Mesenchymal stem cell (in vitro differentiated cells and primary cell): ENCODE measurements around the gene HPX.

ENCODE experiments used
- DNase-seq: peaks from one replicate; pipeline ENCODE4 v3.0.0-alpha.2; 2013
- H2AFZ ChIP-seq: one replicate; pipeline ENCODE4 v1.6.1; 2013; ENCODE audit warnings: low read depth, mild to moderate bottlenecking, control low read depth, inconsistent platforms, low read length, moderate library complexity
- H2AK5ac ChIP-seq: 2 replicates; pipeline ENCODE4 v1.6.1; 2013; ENCODE audit warnings: low read length, moderate library complexity, mild to moderate bottlenecking, inconsistent platforms; ENCODE audit not compliant: severe bottlenecking
- H2BK120ac ChIP-seq: one replicate; pipeline ENCODE4 v1.6.1; 2013; ENCODE audit warnings: low read depth, mild to moderate bottlenecking, inconsistent platforms, low read length, moderate library complexity
- H2BK12ac ChIP-seq, 2 experiments: one replicate each; pipeline ENCODE4 v1.6.1; 2013; ENCODE audit warnings: inconsistent platforms in 2 of 2, low read length in 2 of 2, mild to moderate bottlenecking in 2 of 2, moderate library complexity in 2 of 2, control low read depth in 1 of 2
- H2BK15ac ChIP-seq: one replicate; pipeline ENCODE4 v1.6.1; 2013; ENCODE audit warnings: mild to moderate bottlenecking, low read depth, inconsistent platforms; ENCODE audit not compliant: poor library complexity, severe bottlenecking
- H2BK5ac ChIP-seq: 2 replicates; pipeline ENCODE4 v1.6.1; 2013; ENCODE audit warnings: low read depth, mild to moderate bottlenecking, low read length, control low read depth, inconsistent platforms; ENCODE audit not compliant: poor library complexity, severe bottlenecking
- H3K14ac ChIP-seq, 2 experiments: one replicate each; pipeline ENCODE4 v1.6.1; 2013; ENCODE audit warnings: inconsistent platforms in 2 of 2, low read length in 2 of 2, control low read depth in 1 of 2, mild to moderate bottlenecking in 1 of 2, moderate library complexity in 1 of 2
- H3K18ac ChIP-seq, 2 experiments: one replicate each; pipeline ENCODE4 v1.6.1; 2013; ENCODE audit warnings: inconsistent platforms in 2 of 2, low read length in 2 of 2, control low read depth in 1 of 2, low read depth in 1 of 2, mild to moderate bottlenecking in 1 of 2
- H3K23ac ChIP-seq, 2 experiments: one replicate each; pipeline ENCODE4 v1.6.1; 2013; ENCODE audit warnings: inconsistent platforms in 2 of 2, low read length in 2 of 2, mild to moderate bottlenecking in 2 of 2, moderate library complexity in 2 of 2, control low read depth in 1 of 2
- H3K27ac ChIP-seq: 2 replicates; pipeline ENCODE4 v1.5.1; 2013; ENCODE audit warnings: mild to moderate bottlenecking, moderate library complexity, low read length, control low read depth, inconsistent platforms; ENCODE audit not compliant: poor library complexity, severe bottlenecking
- H3K27me3 ChIP-seq, 2 experiments: 2 replicates each; pipeline versions ENCODE4 v1.6.1 to v1.7.0; 2013; ENCODE audit warnings: low read length in 2 of 2, mild to moderate bottlenecking in 2 of 2, moderate library complexity in 2 of 2, control low read depth in 1 of 2, inconsistent platforms in 1 of 2; ENCODE audit not compliant: control insufficient read depth in 1 of 2, insufficient read depth in 1 of 2
- H3K36me3 ChIP-seq, 2 experiments: 2 replicates each; pipeline versions ENCODE4 v1.6.1 to v1.7.0; 2013; ENCODE audit warnings: low read length in 2 of 2, control low read depth in 1 of 2, inconsistent platforms in 1 of 2, low read depth in 1 of 2, mild to moderate bottlenecking in 1 of 2; ENCODE audit not compliant: insufficient read depth in 2 of 2, control insufficient read depth in 1 of 2
- H3K4ac ChIP-seq, 2 experiments: one replicate each; pipeline ENCODE4 v1.6.1; 2013; ENCODE audit warnings: inconsistent platforms in 2 of 2, low read length in 2 of 2, mild to moderate bottlenecking in 2 of 2, moderate library complexity in 2 of 2, control low read depth in 1 of 2, low read depth in 1 of 2
- H3K4me1 ChIP-seq: 2 replicates; pipeline ENCODE4 v1.6.1; 2013; ENCODE audit warnings: low read depth, low read length, control low read depth; ENCODE audit not compliant: control insufficient read depth, insufficient read depth
- H3K4me2 ChIP-seq: 2 replicates; pipeline ENCODE4 v1.6.1; 2013; ENCODE audit warnings: low read length, mild to moderate bottlenecking, inconsistent platforms; ENCODE audit not compliant: poor library complexity, severe bottlenecking
- H3K4me3 ChIP-seq, 2 experiments: 2 replicates each; pipeline versions ENCODE4 v1.5.1 to v1.7.0; 2013; ENCODE audit warnings: low read length in 2 of 2, mild to moderate bottlenecking in 2 of 2, control low read depth in 1 of 2, low read depth in 1 of 2; ENCODE audit not compliant: insufficient read depth in 1 of 2
- H3K79me1 ChIP-seq: replicated peaks from 2 replicates; pipeline ENCODE4 v1.6.1; 2013; ENCODE audit warnings: mild to moderate bottlenecking, control low read depth, low read length, inconsistent platforms; ENCODE audit not compliant: poor library complexity, severe bottlenecking
- H3K9ac ChIP-seq: 2 replicates; pipeline ENCODE4 v1.7.0; 2013; ENCODE audit warnings: mild to moderate bottlenecking, low read length, moderate library complexity
- H3K9me3 ChIP-seq: 2 replicates; pipeline ENCODE4 v1.7.0; 2013; ENCODE audit warnings: mild to moderate bottlenecking, low read length; ENCODE audit not compliant: control insufficient read depth
- H4K8ac ChIP-seq: one replicate; pipeline ENCODE4 v1.6.1; 2013; ENCODE audit warnings: inconsistent platforms, mild to moderate bottlenecking, low read length, moderate library complexity
- H4K91ac ChIP-seq: one replicate; pipeline ENCODE4 v1.6.1; 2013; ENCODE audit warnings: mild to moderate bottlenecking, low read length, inconsistent platforms
- WGBS: methylation state at CpG from one replicate; pipeline ENCODE4 v1.1.7; 2013; ENCODE audit warnings: mixed read lengths; 5-methylcytosine and 5-hydroxymethylcytosine counted together

The HPX gene

DNA sequence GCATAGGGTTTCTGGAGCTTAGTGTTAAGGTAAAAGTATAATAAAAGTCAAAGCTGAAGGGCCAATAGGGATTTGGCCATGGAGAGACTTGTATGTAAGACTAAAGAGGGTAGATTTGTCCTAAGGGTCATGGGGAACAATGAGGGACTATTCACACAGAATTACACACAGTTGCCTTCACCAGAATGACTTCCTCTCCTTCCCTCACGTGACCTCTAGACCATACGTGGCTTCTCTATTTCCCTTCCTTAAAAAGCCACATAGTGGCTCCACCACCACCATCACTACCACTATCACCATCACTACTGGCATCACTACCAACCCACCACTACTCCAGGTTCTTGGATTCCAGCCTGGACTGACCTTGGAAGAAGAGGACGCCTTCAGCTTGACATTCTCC, 2.8 kb downstream of the HPX start:
- Histone ChIP-seq H2BK15ac (no peak overlapping the region), H3K14ac (no peak overlapping the region), H4K91ac (no peak overlapping the region), H3K4me3 (no peak overlapping the region), H3K27ac (no peak overlapping the region), H3K9ac (no peak overlapping the region), H3K9me3 (no peaks in the 10 kb centered on the region), H3K4ac (no peak overlapping the region), H2BK5ac (no peak overlapping the region), H3K79me1 (no peaks in the 10 kb centered on the region), H3K4me2 (no peak overlapping the region), H3K23ac (no peak overlapping the region), H2BK120ac (no peak overlapping the region), H3K27me3 (no peaks in the 10 kb centered on the region), H2BK12ac (no peak overlapping the region), H4K8ac (no peak overlapping the region), H3K18ac (no peak overlapping the region), H2AFZ (no peak overlapping the region), H2AK5ac (no peak overlapping the region), H3K36me3 (peaks cover 0 to 4% of the 10 kb centered on the region in 2 experiments), H3K4me1 (no peaks in the 10 kb centered on the region)
- WGBS, result 83% methylated on average over 3 of the region's 3 CpGs
- no peak for DNase-seq

DNA sequence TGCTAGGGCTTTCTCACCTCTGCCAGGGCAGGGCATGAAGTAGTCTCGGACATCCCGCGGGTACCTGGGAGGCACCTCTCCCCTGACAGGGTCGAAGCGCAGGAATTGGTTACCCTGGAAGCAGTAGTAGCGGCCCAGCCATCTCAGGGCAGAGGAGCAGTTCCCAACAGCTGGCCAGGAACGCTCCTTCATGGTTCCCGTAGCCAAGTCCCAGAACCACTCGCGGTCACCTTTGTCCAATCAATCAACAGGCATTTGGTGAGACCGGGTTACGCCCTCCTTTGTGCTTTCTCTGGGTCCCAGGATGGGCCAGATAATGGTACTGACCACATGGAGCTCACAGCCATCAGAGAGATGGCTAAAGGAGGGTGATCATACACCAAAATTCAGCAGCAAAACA, 3.4 kb downstream of the HPX start:
- H3K23ac ChIP-seq, result no peak overlapping the region
- H3K9me3 ChIP-seq, result no peaks in the 10 kb centered on the region

GRCh38 chr11:6433998-6434660, 6.7 kb downstream of the HPX start:
- Histone ChIP-seq H2BK5ac (no peak overlapping the region), H3K18ac (no peak overlapping the region), H3K27me3 (no peaks in the 10 kb centered on the region), H3K9me3 (no peaks in the 10 kb centered on the region), H2AK5ac (no peak overlapping the region), H3K27ac (no peak overlapping the region), H3K9ac (no peak overlapping the region), H3K4me3 (no peak overlapping the region), H2BK15ac (no peak overlapping the region), H3K23ac (no peak overlapping the region), H2BK120ac (no peak overlapping the region), H4K91ac (no peak overlapping the region), H2AFZ (no peak overlapping the region), H3K79me1 (no peaks in the 10 kb centered on the region), H3K14ac (no peak overlapping the region), H3K4me1 (peaks cover 4% of the 10 kb centered on the region), H2BK12ac (no peak overlapping the region), H4K8ac (no peak overlapping the region), H3K4ac (no peak overlapping the region), H3K36me3 (peaks cover 0 to 4% of the 10 kb centered on the region in 2 experiments), H3K4me2 (no peak overlapping the region)
- 82% methylated on average over 3 of the region's 5 CpGs for WGBS
- DNase-seq, result no peak

More for the DNA sequence above, 3.4 kb downstream of the HPX start:
- Histone ChIP-seq H3K14ac (no peak overlapping the region), H3K4me1 (no peaks in the 10 kb centered on the region), H3K18ac (no peak overlapping the region), H2AK5ac (no peak overlapping the region), H3K79me1 (no peaks in the 10 kb centered on the region), H3K4me2 (no peak overlapping the region), H2AFZ (no peak overlapping the region), H3K9ac (no peak overlapping the region), H2BK5ac (no peak overlapping the region), H2BK12ac (no peak overlapping the region), H3K4me3 (no peak overlapping the region), H3K4ac (no peak overlapping the region), H3K27me3 (no peaks in the 10 kb centered on the region), H3K36me3 (peaks cover 0 to 4% of the 10 kb centered on the region in 2 experiments), H3K27ac (no peak overlapping the region), H2BK15ac (no peak overlapping the region), H4K8ac (no peak overlapping the region), H2BK120ac (no peak overlapping the region), H4K91ac (no peak overlapping the region)
- DNase-seq, result no peak
- WGBS, result 93% methylated on average over 12 of the region's 12 CpGs

DNA sequence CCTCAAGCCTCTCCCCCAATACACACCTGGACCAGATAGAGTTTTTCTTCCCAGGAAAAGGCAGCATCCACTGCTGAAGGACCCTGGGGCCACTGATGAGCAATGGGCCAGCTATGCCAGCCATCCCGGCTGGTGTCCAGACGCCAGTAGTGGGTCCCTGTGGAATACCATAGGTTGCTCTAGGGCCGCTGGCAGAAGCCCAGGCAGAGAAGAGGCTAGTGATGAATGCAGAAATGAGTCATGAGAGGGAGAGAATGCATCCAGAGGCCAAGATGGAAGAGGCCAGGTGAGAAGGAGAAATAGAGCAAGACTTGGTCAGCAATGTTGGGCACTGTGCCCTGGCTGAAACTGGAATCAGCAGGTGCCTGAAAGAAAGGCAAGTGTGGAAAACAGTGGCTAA, 8.9 kb downstream of the HPX start:
- H3K9ac ChIP-seq, result no peak overlapping the region
- no peak overlapping the region for H2AFZ ChIP-seq
- no peak overlapping the region for H3K14ac ChIP-seq
- no peak overlapping the region for H2BK5ac ChIP-seq
- H3K36me3 ChIP-seq, result peaks cover 0 to 3% of the 10 kb centered on the region in 2 experiments
- H3K4ac ChIP-seq, result no peak overlapping the region
- no peak overlapping the region for H3K4me2 ChIP-seq
- no peak overlapping the region for H2BK15ac ChIP-seq
- no peak overlapping the region for H3K18ac ChIP-seq
- H2BK12ac ChIP-seq, result no peak overlapping the region
- H3K9me3 ChIP-seq, result no peaks in the 10 kb centered on the region
- no peak overlapping the region for H3K27ac ChIP-seq
- no peak overlapping the region for H4K8ac ChIP-seq
- H3K4me3 ChIP-seq, result no peak overlapping the region
- no peak overlapping the region for H3K23ac ChIP-seq
- no peak overlapping the region for H4K91ac ChIP-seq
- peaks cover 4% of the 10 kb centered on the region for H3K4me1 ChIP-seq
- no peaks in the 10 kb centered on the region for H3K79me1 ChIP-seq
- H2AK5ac ChIP-seq, result no peak overlapping the region
- DNase-seq, result peak; percentile 40
- WGBS, result 33% methylated on average over 3 of the region's 3 CpGs
- H2BK120ac ChIP-seq, result no peak overlapping the region
- H3K27me3 ChIP-seq, result no peaks in the 10 kb centered on the region
